ENCODE results near the gene SOCS6. TPM values are rescaled to one million over a fixed set of nuclear protein-coding genes. Genes with fewer than 3 reads are reported as not detected.

The SOCS6 gene
- total RNA-seq, 1 donor from 2014 or later: 23.7 TPM

DNA sequence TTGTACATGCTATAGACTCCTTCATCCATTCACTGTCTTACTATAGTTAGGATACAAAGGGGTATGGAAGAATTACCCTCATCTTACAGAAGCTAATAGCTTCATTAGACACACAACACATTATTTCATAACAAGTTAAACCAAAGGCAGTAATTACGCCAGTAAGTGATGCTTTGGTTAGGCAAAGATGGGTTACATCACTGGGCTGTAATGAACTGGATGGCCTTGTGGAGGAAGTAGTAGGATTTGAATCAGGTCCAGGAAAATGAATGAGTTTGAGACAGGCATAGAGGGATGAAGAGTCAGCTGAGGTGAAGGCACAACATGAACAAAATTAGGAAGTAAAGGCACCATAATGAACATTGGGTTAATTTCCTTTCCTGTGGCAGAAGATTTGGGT lies 80.1 kb downstream of the SOCS6 start:
- H3K27ac Mint-ChIP-seq (ENCODE audit: unreplicated experiment): no peak overlapping the region
- H3K4me1 Mint-ChIP-seq (ENCODE audit: unreplicated experiment): peaks cover 22% of the 10 kb centered on the region
- H3K9me3 Mint-ChIP-seq (ENCODE audit: unreplicated experiment): no peaks in the 10 kb centered on the region
- peaks cover 2% of the 10 kb centered on the region for H3K27me3 Mint-ChIP-seq (ENCODE audit: unreplicated experiment)
- no peak overlapping the region for H3K4me3 Mint-ChIP-seq (ENCODE audit: unreplicated experiment)
- TF ChIP-seq CTCF (IDR thresholded peaks at IDR 0.05; ENCODE audit: unreplicated experiment): no peak
- no peaks in the 10 kb centered on the region for H3K36me3 Mint-ChIP-seq (ENCODE audit: low read depth, unreplicated experiment)
- DNase-seq (ENCODE audit: low spot score): no peak

DNA sequence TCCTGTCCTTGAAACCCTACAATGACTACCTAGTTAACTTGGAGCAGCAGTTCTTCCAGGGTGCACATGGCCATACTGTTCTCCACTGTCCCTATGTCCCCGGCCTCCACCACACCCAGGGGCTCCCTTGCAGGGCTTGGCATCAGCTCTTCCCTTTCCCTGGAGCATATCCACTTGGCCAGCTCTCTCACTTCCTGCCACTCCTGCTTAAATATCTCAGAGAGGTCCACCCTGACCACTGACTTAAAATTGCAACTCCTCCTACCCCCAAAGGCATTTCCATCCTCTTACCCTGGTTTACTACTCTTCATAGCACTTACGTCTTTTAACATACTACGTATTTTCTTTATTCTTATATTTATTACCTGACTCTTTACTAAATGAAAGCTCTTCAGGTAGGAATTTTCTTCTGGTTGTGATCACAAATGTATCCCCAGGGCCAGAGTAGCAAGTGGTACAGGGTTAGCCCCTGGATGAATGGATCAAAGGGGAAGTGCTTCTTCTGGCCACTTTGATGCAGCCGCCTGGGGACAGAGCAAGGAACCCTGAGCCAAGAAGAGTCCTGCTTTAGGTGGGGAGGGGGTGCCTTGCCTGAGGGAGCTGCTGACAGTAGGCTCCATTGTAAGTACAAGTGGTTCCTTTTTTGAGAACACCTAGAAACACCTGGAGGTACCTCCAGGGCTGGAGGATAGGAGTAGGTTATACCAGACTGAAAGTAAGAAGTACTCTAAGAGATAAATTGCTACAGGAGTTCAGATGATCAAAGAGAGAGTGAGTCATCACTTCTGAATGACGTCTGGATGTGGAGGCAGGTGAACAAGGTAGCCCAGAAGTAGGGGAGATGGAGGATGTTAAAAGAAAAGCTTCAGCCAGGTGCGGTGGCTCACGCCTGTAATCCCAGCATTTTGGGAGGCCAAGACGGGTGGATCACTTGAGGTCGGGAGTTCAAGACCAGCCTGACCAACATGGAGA lies 82.2 kb downstream of the SOCS6 start:
- no peak overlapping the region for H3K27ac Mint-ChIP-seq (ENCODE audit: unreplicated experiment)
- H3K27me3 Mint-ChIP-seq (ENCODE audit: unreplicated experiment): peaks cover 1% of the 10 kb centered on the region
- no peak for DNase-seq (ENCODE audit: low spot score)
- peaks cover 13% of the 10 kb centered on the region for H3K4me1 Mint-ChIP-seq (ENCODE audit: unreplicated experiment)
- TF ChIP-seq CTCF (IDR thresholded peaks at IDR 0.05; ENCODE audit: unreplicated experiment): no peak
- H3K4me3 Mint-ChIP-seq (ENCODE audit: unreplicated experiment): no peak overlapping the region
- H3K36me3 Mint-ChIP-seq (ENCODE audit: low read depth, unreplicated experiment): no peaks in the 10 kb centered on the region
- H3K9me3 Mint-ChIP-seq (ENCODE audit: unreplicated experiment): no peaks in the 10 kb centered on the region

DNA sequence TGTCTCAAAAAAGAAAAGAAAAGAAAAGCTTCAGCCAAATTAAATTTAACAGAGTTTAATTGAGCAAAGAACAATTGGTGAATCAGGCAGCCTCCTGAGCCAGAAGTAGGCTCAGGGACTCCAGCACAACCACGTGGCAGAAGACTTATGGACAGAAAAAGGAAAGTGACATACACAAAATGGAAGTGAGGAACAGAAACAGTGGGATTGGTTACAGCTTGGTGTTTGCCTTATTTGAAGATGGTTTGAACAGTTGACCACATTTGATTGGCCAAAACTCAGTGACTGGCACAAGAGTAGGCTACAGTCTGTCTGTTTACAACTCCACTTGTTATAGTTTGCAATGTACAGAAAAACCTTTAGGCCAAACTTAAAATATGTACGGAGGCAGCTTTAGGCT lies 83.1 kb downstream of the SOCS6 start:
- no peaks in the 10 kb centered on the region for H3K27me3 Mint-ChIP-seq (ENCODE audit: unreplicated experiment)
- no peak for TF ChIP-seq CTCF (IDR thresholded peaks at IDR 0.05; ENCODE audit: unreplicated experiment)
- H3K36me3 Mint-ChIP-seq (ENCODE audit: low read depth, unreplicated experiment): no peaks in the 10 kb centered on the region
- no peak for DNase-seq (ENCODE audit: low spot score)
- H3K4me1 Mint-ChIP-seq (ENCODE audit: unreplicated experiment): peaks cover 5% of the 10 kb centered on the region
- H3K9me3 Mint-ChIP-seq (ENCODE audit: unreplicated experiment): no peaks in the 10 kb centered on the region
- H3K27ac Mint-ChIP-seq (ENCODE audit: unreplicated experiment): no peak overlapping the region
- H3K4me3 Mint-ChIP-seq (ENCODE audit: unreplicated experiment): no peak overlapping the region

GRCh38 chr18:70372450-70373041 lies 83.7 kb downstream of the SOCS6 start:
- Mint-ChIP-seq H3K36me3 (ENCODE audit: low read depth, unreplicated experiment) (no peaks in the 10 kb centered on the region), H3K4me3 (ENCODE audit: unreplicated experiment) (no peak overlapping the region), H3K4me1 (ENCODE audit: unreplicated experiment) (peaks cover 5% of the 10 kb centered on the region), H3K9me3 (ENCODE audit: unreplicated experiment) (no peaks in the 10 kb centered on the region), H3K27ac (ENCODE audit: unreplicated experiment) (no peak overlapping the region), H3K27me3 (ENCODE audit: unreplicated experiment) (no peaks in the 10 kb centered on the region)
- DNase-seq (ENCODE audit: low spot score): no peak
- no peak for TF ChIP-seq CTCF (IDR thresholded peaks at IDR 0.05; ENCODE audit: unreplicated experiment)

DNA sequence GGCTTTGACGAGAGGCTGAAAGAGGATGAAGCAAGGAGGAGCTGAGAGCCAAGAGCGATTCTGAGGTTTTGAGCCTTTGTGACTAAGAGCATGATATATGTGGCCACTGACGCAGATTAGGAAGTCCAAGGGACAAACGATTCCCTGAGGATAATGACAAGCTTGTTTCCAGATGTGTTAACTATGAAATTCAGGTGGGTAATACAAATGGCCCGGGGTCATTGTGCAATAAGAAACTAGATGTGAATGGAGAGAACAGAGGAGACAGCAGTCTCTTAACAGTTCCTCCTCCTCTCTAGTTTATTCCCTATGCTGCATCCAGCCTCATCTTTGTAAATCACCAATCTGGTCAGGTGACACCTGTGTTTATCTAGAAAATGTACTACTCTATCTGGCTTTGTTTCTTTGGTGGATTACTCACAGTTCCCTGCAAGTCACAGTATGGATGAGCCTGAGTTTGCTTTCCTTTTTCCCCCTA lies 84.2 kb downstream of the SOCS6 start:
- TF ChIP-seq CTCF (IDR thresholded peaks at IDR 0.05; ENCODE audit: unreplicated experiment): no peak
- Mint-ChIP-seq H3K9me3 (ENCODE audit: unreplicated experiment) (no peaks in the 10 kb centered on the region), H3K4me1 (ENCODE audit: unreplicated experiment) (peaks cover 5% of the 10 kb centered on the region), H3K27ac (ENCODE audit: unreplicated experiment) (no peak overlapping the region), H3K4me3 (ENCODE audit: unreplicated experiment) (no peak overlapping the region), H3K36me3 (ENCODE audit: low read depth, unreplicated experiment) (no peaks in the 10 kb centered on the region), H3K27me3 (ENCODE audit: unreplicated experiment) (no peaks in the 10 kb centered on the region)
- no peak for DNase-seq (ENCODE audit: low spot score)

Measured in endothelial cell (in vitro differentiated cells).